IPS-18c (cell line): Measurements from ENCODE around the gene ZNF518B.

Experiments used
- H3K4me3 ChIP-seq: 2 replicates; pipeline ENCODE4 v1.7.0; 2013; ENCODE audit warnings: low read depth, mild to moderate bottlenecking, low read length, moderate library complexity; ENCODE audit not compliant: insufficient read depth
- H3K9me3 ChIP-seq: one replicate; pipeline ENCODE4 v1.6.1; 2013; ENCODE audit warnings: mild to moderate bottlenecking, low read length, moderate library complexity; ENCODE audit not compliant: control insufficient read depth, insufficient read depth

The ZNF518B gene

DNA sequence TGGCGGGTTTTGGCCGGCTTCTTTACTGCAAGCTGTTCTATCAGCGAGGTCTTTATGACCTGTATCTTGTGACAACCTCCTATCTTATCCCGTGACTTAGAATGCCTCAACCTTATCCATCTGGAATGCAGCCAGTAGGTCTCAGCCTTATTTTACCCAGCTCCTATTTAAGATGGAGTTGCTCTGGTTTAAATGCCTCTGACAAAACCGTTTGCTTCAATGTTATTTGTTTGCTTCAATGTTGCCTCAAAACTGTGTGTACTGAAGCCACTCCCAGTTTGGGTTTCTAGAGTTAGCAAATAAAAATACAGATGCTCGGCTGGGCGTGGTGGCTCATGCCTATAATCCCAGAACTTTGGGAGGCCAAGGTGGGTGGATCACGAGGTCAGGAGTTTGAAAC is 51.6 kb downstream of the ZNF518B start:
- Histone ChIP-seq H3K4me3 (no peak overlapping the region), H3K9me3 (no peaks in the 10 kb centered on the region)

DNA sequence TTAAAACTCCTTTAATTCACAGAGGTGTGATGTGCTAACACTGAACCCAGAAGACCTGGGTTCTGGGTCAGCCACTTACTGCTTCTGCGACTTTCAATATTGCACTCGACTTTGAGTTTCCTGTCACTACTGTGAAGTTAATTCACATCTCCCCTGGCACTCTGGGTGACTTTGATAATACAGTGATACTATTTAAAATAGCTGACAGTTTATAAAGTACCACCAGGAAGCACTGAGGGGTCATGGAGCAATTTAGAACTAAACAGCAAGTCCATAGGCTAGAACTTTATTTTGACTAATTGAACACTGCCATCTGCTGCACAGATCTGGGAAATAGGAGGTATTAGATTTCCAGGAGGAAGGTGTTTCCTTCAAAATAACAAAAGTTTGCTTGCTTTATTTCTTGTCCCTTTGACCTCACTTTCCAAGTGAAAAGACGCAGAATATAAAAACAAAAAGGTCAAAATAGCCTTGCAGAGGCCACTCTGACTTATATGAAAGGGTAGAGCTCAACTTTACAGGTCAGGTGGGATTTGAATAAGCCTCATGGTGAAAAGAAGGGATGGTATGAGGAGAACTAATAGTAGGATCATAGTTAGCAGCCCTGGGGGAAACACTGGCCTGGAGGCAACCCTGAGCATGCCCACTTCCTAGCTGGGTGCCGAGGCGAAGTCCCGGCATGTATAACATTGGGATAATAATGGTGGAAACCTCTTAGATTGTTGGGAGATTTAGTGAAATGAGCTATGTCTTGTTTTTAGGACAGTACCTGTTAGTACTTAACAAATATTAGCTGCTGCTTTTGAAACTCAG is 53.4 kb downstream of the ZNF518B start:
- H3K9me3 ChIP-seq, result no peaks in the 10 kb centered on the region
- no peak overlapping the region for H3K4me3 ChIP-seq

DNA sequence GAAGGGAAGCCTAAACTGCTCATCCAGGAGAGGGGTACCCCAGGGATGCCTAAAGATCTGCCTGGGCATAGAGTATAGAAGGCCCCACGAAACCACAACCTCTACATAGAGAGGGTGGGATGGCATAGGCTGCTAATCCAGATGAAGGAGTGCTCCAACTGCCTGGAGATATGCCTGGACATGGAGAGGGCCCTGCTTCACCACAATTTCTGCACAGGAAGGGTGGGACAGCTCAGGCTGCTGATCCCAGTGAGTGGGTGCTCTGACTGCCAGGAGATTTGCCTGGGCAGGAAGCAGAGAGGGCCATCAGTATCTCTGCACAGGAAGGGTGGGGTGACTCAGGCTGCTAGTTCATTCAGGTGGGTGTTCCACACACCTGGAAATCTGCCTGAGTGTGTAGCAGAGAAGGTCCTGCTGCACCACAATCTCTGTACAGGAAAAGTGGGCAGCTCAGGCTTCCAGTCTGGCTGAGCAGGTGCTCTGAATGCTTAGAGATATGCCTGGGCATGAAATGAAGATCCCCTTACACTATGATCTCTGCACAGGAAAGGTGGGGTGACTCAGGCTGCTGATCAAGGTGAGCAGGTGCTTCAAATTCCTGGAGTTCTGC is 61.1 kb downstream of the ZNF518B start:
- no peak overlapping the region for H3K4me3 ChIP-seq
- no peaks in the 10 kb centered on the region for H3K9me3 ChIP-seq
